K562 (cell line): Measurements from ENCODE around the gene AFDN. TPM values are rescaled to one million over a fixed set of nuclear protein-coding genes. Genes with fewer than 3 reads are reported as not detected.

Source experiments
- ATF7 ChIP-seq: fragments of 450-650 bp; IDR thresholded peaks from 2 replicates; pipeline ENCODE4 v1.7.1; 2014; ENCODE audit warnings: mild to moderate bottlenecking, moderate library complexity
- BRD4 ChIP-seq: fragments of 200-600 bp; sonication (generic); IDR thresholded peaks from 2 replicates; pipeline ENCODE4 v1.6.1; 2017; ENCODE audit warnings: inconsistent platforms
- CREBBP ChIP-seq: IDR thresholded peaks from one replicate; pipeline ENCODE4 v1.6.1; 2012; ENCODE audit warnings: low read depth, mild to moderate bottlenecking, control low read depth, inconsistent platforms, low read length
- E2F3 ChIP-seq: fragments of 250-450 bp; sonication (Bioruptor Pico); IDR thresholded peaks from 2 replicates; pipeline ENCODE4 v1.4.0; 2020; ENCODE audit warnings: mild to moderate bottlenecking
- FOXJ2 ChIP-seq: fragments of 200-800 bp; sonication (Bioruptor generic); IDR thresholded peaks from 2 replicates; pipeline ENCODE4 v1.6.1; 2016; ENCODE audit warnings: missing genetic modification characterization, missing compliant biosample characterization
- HDAC1 ChIP-seq, 2 experiments: fragments of 450-650 bp; IDR thresholded peaks; 2 replicates each; pipeline ENCODE4 v1.6.1; 2016 to 2017; ENCODE audit warnings: inconsistent platforms in 1 of 2, mild to moderate bottlenecking in 1 of 2, moderate library complexity in 1 of 2
- LARP7 ChIP-seq: fragments of 450-650 bp; IDR thresholded peaks from 2 replicates; pipeline ENCODE4 v1.6.1; 2016
- LCOR ChIP-seq: sonication (generic); formaldehyde crosslinking; IDR thresholded peaks from 2 replicates; pipeline ENCODE4 v1.8.0; 2022; ENCODE audit warnings: mild to moderate bottlenecking, missing genetic modification reagents
- MTF1 ChIP-seq: fragments of 250-450 bp; sonication (Bioruptor Pico); IDR thresholded peaks from 2 replicates; pipeline ENCODE4 v1.9.0; 2021; ENCODE audit warnings: moderate library complexity, mild to moderate bottlenecking, inconsistent platforms, borderline replicate concordance
- NR2C2 ChIP-seq, 2 experiments: fragments of 200-800 bp in 1 of 2; sonication (Bioruptor generic) in 1 of 2; sonication (generic) in 1 of 2; formaldehyde crosslinking in 1 of 2; IDR thresholded peaks; 2 replicates each; pipeline versions ENCODE4 v1.6.1 to v1.8.0; 2016 to 2022; ENCODE audit warnings: mild to moderate bottlenecking in 1 of 2, missing compliant biosample characterization in 1 of 2, missing genetic modification characterization in 1 of 2, missing genetic modification reagents in 1 of 2
- REST ChIP-seq, 2 experiments: fragments of 450-650 bp; formaldehyde crosslinking in 1 of 2; IDR thresholded peaks; 2 replicates each; pipeline versions ENCODE4 v1.4.0 to v1.6.1; 2014 to 2020; ENCODE audit warnings: mild to moderate bottlenecking in 2 of 2, borderline replicate concordance in 1 of 2, low read depth in 1 of 2
- TCF3 ChIP-seq: sonication (generic); formaldehyde crosslinking; IDR thresholded peaks from 2 replicates; pipeline ENCODE4 v1.4.0; 2020; ENCODE audit warnings: mild to moderate bottlenecking, missing genetic modification reagents
- WHSC1 ChIP-seq: IDR thresholded peaks from one replicate; pipeline ENCODE4 v1.6.1; 2012; ENCODE audit warnings: low read length, control low read depth, inconsistent platforms
- ZNF511 ChIP-seq: sonication (generic); formaldehyde crosslinking; IDR thresholded peaks from 2 replicates; pipeline ENCODE4 v1.8.0; 2022; ENCODE audit warnings: mild to moderate bottlenecking, missing genetic modification reagents
- ZNF592 ChIP-seq: fragments of 450-650 bp; IDR thresholded peaks from 2 replicates; pipeline ENCODE4 v1.6.1; 2017; ENCODE audit warnings: antibody characterized with exemption, mild to moderate bottlenecking
- polyA plus RNA-seq, 8 experiments: library from polyadenylated mRNA; depleted of rRNA in 4 of 8; stranded (reverse) in 5 of 8; unstranded in 3 of 8; fragments of >200 nt; fragmentation: Nextera tagmentation in 2 of 8; fragmentation: Illumina TruSeq in 1 of 8; extraction: Ambion mirVana in 2 of 8; extraction: Trizol in 1 of 8; gene quantifications; 2 replicates each; pipeline versions ENCODE4 v1.2.1 to v1.2.3, GENCODE V29; 2011 to 2014; ENCODE audit warnings: inconsistent platforms in 1 of 8, missing spikeins in 1 of 8
- total RNA-seq, 7 experiments: library from RNA; depleted of rRNA in 6 of 7; stranded (reverse); fragments of >200 nt in 6 of 7; fragmentation: Illumina TruSeq in 2 of 7; extraction: Trizol in 2 of 7; gene quantifications; 2 replicates each; pipeline versions ENCODE4 v1.2.1 to v1.2.3, GENCODE V29; 2011 to 2021; ENCODE audit warnings: low replicate concordance in 1 of 7

Gene AFDN
- total and polyA plus RNA-seq, 9 of the 15 experiments (the other 6 are each of a cell fraction or from before 2014, with no cell fraction given), result 7.2 to 129 (median 105) TPM

GRCh38 chr6:167826230-167826895, 348 bp upstream of the AFDN start (continued):
- peak; percentile 34 for TF ChIP-seq REST (IDR thresholded peaks at IDR 0.05; ENCODE audit: borderline replicate concordance)
- no peak for TF ChIP-seq REST (CRISPR knock-in tag; IDR thresholded peaks at IDR 0.05; ENCODE audit: low read depth)
- TF ChIP-seq FOXJ2 (tag), result no peak
- TF ChIP-seq CREBBP, result no peak
- no peak for TF ChIP-seq BRD4
- no peak for TF ChIP-seq TCF3 (CRISPR knock-in tag)
- no peak for TF ChIP-seq MTF1 (CRISPR knock-in tag)
- no peak for TF ChIP-seq LARP7
- no peak for TF ChIP-seq LCOR
- TF ChIP-seq ZNF592, result no peak
- no peak for TF ChIP-seq WHSC1
- TF ChIP-seq ATF7, result peak; percentile 27; the same call in 1 of the 2 replicates
- TF ChIP-seq E2F3 (CRISPR knock-in tag), result no peak
- TF ChIP-seq NR2C2 (CRISPR knock-in tag; IDR thresholded peaks at IDR 0.05), result 0 out of 2 replicates have a peak, but pooled peaks have one; percentile 20
- no peak for TF ChIP-seq NR2C2 (tag; IDR thresholded peaks at IDR 0.05)
- 0 out of 2 replicates have a peak, but pooled peaks have one; percentile 21 for TF ChIP-seq ZNF511 (CRISPR knock-in tag)
- TF ChIP-seq HDAC1 (IDR thresholded peaks at IDR 0.05), result peak in 1 of 2 experiments; percentile 69; a peak in 2 of 4 replicates
